DMS153 (cell line): Measurements from ENCODE around the gene TRIAP1.
"Not testable (repeated sequence)": the region's sequence is repeated elsewhere in the genome, so short reads cannot be mapped to it uniquely, and the experiment has no call there.

ENCODE experiments used
- DNase-seq: peaks from one replicate; lab custom pipeline; 2025; lab: John Stamatoyannopoulos, UW

TRIAP1 gene

DNA sequence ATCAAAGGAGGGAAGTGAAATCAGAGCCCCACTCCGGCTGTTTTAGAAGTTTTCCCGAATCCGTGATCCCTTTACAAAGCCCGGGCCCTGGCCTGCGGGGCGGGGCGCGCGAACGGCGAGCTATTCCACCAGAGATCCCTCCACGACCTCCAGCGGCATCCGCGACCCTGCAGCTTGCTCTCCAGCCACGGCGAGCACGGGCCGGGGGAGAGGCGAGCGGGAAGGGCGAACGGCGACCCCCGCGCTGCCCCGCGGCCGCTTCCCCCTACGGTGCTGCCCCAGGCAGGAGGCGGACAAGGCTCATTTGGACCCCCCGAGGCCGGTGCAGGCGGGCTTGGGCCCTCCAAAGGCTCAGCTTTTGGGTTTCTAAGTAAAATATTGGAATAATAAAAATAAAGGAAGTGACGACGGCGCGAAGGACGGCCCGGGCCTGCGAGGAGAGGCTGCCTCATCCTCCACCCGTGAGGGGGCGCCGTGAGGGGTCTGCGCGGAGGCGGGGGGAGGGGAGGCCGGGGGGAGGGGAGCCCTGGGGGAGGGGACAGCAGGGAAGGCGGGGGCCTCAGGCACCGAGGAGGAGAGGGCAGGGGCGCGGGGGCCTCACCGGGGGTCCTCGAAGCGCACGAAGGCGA, 22.8 kb upstream of the TRIAP1 start:
- no peak for DNase-seq

DNA sequence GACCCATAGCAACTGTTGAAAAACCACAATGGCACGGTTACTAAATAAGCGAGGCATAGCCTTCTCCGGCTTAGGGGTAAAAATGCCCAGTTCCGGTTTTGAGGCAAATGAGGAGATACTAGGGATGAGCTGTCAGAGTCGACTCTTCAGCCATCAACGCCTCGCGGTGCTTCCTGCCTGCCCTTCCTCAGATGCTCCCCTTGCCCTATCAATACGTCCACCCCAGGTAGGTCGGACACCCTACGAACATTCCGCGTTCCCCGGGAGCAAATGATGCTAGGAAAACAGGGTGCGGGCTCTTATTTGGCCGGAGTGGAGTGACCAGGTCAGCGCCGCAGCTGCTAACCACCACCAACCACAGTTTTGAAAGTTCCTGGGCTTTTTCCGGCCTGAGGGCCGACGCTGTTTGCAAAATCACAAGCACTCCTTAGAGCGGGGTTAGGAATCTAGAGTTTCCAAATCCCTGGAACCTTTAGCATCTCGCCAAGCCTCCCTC, 22.2 kb upstream of the TRIAP1 start:
- DNase-seq = no peak

DNA sequence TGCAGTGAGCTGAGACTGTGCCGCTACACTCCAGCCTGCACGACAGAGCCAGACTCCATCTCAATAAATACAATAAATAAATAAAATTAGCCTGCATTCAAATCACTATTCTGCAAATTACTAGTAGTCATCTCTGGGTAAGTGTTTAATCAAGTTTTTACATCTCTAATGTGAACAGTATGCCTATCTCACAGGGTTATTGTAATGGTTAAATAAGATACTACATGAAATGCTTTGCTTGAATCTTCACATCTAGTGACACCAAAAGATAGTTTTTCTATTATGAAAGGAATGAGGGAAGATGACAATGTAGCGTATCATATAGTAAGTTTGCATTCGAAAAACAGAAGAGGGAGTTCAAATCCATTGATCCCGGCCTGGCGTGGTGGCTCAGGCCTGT, 21.3 kb upstream of the TRIAP1 start:
- no peak for DNase-seq

DNA sequence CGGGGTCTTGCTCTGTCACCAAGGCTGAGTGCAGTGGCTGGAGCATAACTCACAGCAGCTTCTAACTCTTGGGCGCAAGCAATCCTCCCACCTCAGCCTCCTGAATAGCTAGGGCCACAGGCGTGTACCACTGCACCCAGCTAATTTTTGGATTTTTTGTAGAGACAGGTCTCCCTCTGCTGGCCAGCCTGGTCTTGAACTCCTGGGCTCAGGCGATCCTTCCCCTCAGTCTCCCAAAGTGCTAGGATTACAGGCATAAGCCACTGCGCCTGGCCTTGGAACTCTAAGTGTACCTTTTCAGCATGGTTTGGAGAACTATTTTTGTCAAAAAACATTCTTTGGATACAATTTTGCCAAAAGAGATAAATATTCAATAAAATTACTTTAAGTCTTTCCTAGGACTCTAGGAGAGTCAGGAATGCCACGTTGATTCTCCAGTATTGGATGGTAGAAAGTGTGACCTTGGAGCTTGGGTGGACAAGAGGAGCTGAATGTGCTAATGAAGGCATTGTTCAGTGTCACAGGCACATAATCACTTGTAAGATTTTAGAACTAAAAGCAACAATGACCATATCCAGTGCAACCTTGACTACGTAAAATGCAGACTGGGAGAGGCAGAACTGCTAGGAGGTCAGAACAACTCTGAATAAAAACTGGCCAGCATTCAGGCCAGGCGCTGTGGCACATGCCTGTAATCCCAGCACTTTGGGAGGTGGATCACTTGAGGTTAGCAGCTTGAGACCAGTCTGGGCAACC, 20.6 kb upstream of the TRIAP1 start:
- no peak for DNase-seq

DNA sequence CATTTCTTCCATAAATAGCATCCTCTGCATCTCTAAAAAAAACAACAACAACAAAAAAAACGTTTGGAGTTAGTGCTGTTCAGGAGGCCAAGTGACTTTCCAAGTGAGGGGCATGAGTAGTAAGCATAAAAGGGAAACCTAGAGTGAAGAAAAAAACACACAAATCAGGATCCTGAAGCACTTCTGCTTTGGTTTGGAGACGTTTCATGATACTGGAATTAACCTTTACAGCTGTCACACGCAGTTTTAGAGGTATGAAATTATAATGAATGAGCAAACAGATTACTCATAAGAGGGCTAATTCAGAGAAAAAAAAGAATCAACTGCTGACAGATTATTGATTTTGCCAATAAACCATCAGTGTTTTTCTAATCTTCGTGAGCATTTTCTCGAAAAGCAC, 19.6 kb upstream of the TRIAP1 start:
- no peak for DNase-seq

DNA sequence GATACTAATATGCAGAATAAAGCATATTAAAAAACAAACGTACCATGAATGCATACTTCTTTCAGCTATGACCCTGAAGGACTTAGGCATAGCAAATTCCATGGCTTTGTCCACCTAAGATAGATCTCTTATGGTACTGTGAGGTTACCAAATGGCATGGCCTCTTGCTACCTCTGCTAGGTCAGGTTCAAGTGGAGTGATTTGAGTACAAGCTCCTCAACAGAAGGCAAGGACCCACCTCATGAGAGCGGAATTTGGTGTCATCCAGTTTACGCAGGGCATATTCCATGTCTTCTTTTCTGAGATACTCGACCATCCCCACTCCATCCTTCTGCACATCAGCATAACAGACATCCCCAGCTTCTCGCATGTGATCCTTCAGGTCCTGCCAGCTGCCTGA, 17.5 kb upstream of the TRIAP1 start:
- no peak for DNase-seq

DNA sequence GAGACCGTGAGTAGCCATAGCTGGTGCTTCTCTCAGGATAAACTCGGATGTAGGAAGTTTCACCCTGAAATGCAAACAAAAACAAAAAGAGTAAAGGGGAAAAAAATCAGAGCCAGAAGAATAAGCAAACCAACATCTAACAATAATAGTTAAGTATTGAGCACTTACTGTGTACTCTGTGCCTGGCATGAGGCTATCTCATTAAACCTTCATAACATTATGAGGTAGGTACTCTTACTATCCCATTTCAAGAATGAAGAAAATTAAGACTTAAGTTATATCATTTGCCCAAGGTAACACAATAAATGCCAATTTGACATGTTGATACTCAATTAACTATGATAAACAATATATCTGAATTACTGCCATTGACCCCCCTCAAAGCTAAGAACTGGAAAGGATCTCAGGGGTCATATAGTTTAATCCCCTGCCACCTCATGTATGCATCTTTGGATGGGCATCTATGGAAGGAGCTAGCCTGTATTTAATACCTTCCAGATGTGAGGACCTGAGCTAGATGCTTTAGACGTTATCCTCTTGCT, 16.0 kb upstream of the TRIAP1 start:
- no peak for DNase-seq

DNA sequence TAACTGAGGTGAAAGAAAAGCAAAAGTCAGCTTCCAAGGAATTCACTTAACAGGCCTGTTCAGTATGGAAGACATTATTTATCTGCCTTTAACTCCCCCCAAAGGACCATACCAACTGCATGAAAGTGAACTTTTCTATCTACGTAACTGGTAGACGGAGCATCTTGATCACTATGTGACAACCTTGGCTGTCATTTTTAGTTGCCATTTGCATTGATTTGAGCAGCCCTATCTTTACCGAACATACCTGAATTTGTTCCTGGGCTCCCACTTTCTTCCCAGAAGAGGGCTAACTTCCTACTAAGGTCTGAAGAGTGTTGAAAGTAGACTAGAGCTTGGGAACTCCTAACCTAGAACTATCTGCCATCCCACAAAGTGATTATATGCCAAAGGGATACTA, 14.0 kb upstream of the TRIAP1 start:
- DNase-seq = no peak

DNA sequence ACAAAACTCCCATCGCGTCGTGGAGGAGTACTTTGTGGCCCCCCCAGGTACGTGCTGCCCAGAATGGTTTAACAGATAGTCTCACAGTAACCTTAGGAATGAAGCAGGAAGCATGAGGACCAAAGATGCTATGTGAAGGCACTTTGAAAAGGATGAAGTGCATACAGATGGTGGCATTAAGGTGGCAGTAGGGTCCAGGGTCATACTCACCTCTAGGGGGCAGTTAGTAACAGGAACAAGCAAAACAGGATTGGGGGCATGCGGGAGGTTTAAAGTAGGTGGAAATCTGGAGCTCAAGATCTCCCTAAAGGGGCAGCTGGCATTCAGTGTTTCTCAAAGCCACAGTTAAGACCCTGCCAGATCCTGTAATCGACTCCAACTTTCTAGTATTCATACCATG, 10.9 kb upstream of the TRIAP1 start:
- no peak for DNase-seq

DNA sequence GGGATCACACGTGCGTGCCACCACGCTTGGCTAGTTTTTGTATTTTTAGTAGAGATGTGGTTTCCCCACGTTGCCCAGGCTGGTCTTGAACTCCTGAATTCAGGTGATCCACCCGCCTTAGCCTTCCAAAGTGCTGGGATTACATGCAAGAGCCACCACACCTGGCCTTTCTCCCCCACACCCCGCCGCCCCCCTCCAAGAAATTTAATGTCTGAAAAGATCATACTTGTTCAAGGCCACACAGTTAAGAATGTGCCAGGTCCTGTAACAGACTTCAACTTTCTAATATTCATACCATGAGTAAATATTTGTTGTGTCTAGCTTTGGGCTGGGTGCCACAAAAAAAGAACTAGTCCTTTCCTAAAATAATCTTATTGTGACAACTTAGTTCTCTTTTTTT, 9.1 kb upstream of the TRIAP1 start:
- DNase-seq = no peak

DNA sequence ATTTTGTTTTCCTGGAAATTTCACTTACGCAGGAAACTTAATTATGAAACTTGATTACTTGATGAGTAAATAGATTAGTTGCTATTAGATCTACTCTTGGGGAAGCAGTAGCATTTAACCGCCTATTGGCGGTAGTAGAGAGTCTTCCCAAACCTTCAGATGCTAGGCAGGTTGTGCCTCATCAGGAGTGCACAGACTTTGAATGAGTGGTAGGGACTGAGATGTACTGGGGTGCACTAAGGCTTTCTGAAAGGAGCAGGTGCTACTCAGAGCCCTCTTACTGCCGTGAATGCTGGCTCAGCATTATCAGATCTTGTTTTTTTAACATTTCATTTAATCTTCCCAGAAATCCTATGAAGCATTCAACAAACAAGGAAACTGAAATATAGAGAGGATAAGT, 7.8 kb upstream of the TRIAP1 start:
- DNase-seq = no peak

DNA sequence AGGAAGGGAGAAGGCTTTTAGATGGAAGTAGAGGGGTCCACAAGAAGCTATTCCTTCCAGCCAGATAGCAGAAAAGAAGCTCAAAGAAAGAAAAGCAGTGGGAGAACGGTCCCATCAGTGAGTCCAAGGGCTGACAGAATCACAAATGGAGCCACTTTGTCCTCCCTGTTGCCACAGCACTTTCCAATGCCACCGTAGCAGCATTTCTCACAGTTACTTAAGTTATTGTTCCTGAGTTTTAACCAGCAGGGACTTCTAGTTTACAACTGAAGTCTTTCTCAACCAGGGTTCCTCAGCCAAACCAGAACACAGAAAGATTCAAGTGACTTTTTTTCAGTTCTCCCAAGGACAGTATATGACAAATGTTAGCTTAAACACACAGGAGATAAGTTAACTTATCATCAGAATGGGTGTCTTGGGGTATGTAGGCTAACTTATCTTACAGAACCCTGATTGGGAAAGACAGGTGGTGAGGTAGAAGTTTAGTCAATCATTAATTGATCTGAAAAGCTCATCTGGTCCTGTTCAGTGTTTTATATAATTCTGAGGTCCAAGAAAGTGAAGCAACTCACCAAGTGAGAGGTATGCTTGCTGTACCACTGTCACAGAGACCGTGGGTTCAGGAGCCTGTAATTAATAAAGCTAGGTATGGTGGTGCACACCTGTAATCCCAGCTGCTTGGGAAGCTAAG, 7.0 kb upstream of the TRIAP1 start:
- no peak for DNase-seq

DNA sequence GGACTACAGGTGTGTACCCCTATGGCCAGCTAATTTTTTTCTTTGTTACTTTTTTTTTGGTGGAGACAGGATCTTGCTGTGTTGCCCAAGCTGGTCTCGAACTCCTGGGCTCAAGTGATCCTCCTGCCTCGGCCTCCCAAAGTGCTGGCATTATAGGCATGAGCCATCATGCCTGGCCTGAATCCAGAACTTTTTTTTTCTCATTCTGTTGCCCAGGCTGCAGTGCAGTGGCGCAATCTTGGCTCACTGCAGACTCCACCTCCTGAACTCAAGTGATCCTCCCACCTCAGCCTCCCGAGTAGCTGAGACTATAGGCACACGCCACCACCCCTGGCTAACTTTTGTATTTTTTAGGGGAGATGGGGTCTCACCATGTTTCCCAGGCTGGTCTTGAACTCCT, 6.3 kb upstream of the TRIAP1 start:
- not testable (repeated sequence) for DNase-seq

DNA sequence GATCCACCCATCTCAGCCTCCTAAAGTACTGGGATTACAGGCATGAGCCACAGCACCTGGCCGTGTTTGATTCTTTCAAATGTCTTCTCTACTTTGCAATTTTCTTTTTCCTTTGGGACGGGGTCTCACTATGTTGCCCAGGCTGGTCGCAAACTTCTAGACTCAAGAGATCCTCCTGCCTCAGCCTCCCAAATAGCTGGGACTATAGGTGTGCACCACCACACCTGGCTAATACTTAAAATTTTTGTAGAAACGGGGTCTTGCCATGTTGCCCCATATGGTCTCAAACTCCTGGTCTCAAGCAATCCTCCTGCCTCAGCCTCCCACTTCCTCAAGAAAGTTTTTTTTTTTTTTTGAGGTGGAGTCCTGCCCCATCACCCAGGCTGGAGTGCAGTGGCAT, 1.8 kb upstream of the TRIAP1 start:
- no peak for DNase-seq

DNA sequence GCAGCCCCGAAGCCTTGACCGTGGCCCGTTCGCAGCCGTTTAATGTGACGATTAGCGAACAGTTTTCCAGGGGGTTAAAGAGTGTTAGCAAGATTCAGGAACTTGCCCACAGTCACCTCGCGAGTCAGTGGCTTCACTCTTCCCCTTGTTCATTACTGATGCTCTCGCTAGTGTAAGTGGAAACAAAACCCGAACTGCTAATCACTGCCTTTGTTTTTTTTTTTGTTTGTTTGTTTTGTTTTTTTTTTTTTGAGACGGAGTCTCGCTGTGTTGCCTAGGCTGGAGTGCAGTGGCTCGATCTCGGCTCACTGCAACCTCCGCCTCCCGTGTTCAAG, 627 bp upstream of the TRIAP1 start:
- not testable (repeated sequence) for DNase-seq

DNA sequence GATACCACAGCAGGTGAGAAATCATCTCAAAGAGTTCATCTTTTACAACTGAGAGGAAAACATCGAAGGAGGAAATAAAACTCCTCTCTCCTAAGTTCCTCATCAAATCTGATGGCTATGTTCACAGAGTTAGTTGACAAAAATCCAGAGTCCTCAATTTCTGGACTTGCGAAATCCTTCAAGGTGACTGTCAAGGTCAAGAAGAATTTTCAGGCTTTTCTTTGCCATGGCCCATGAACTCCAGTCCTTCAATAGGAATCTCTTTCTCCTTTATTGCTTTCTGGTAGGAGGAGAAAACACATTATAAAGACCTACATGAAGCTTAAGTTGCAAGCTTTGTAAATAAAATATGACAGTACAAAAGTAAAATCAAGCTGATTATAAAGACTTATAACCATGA, 1.5 kb downstream of the TRIAP1 start:
- DNase-seq = no peak

DNA sequence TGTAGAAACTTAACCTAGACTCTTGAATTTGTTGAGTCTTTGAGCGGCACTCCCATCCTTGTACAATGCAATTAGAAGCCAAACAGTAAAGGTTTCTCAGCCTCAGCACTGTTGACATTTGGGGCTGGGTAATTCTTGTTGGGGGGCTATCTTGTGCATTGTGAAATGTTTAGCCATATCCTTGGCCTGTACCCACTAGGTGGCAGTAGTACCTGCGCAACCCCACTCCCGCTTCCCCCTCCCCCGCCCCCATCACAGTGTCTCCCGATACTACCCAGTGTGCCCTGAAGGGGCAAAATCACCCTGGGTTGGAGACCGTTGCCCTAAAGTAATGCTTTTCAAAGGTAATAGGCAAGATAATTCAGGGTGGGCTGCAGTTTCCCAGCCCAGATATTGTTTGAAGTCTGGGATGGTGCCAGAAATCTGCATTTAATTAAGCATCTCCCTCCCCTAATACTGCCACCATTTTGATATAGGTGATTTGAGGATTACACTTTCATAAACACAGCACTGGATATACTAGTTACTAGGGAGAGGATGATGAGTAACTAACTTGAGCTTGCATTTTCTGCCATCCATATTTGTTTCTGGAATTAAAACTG, 6.4 kb downstream of the TRIAP1 start:
- no peak for DNase-seq

DNA sequence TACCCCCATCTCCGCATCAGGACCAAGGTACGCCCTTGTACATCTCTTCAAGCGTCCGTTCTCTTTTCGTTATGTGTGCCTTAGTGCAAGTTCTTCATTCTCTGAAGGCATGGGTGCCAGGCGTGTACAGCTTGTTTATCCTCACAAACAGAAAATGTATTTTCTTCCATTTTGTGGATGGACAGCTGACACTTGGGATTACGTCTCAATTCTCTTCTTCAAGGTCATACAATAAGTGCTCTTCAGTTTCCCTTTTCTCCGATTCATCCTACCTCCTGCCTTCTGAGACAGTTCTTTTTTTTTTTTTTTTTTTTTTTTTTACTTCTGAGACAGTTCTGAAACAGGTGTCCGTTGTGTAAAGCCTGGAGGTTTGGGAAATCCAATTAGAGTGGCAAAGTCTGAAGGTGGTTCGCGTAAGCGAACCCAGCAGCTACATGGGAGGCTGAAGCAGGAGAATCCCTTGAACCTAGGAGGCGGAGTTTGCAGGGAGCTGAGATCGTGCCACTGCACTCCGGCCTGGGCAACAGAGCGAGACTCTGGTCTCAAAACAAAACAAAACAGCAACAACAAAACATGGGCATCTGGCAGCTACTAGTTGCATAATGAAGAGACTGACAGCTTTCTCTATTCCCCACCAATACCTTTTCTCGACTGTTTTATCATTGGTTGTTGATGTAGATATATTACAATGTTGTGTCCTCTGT, 7.5 kb downstream of the TRIAP1 start:
- DNase-seq = no peak

DNA sequence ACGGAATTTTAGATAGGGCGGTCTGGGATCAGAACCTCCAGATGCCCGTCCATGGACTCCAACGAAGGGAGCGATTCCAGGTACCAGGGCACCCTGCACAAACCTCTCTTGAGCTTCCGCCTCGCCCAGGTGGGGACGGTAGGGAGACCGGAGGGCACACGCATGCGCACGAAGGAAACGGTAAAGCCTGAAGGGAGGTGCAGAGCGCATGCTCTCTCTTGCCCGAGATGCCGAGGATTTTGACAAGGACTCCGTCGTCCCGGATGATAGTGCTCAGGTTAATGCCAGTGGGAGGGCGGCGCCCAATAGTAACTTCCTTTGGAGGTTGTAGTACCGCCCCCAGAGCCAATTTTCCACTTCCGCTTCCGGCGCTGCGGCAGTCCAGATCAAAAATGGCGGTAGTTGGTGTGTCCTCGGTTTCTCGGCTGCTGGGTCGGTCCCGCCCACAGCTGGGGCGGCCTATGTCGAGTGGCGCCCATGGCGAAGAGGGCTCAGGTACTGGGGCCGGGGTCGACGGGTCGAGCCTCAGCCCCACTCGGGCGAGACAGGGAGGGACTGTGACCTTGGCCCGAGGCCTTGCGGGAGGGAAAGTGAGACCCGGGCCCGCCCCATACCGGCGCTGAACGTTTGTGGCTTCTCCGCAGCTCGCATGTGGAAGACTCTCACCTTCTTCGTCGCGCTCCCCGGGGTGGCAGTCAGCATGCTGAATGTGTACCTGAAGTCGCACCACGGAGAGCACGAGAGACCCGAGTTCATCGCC, 8.3 kb downstream of the TRIAP1 start, which contains the start of gene COX6A1:
COX6A1 (plus strand) TSS at position 379 of the 760 bp plus-strand sequence; CDS start at position 393, 14 bp downstream.
- DNase-seq = peak; percentile 100

DNA sequence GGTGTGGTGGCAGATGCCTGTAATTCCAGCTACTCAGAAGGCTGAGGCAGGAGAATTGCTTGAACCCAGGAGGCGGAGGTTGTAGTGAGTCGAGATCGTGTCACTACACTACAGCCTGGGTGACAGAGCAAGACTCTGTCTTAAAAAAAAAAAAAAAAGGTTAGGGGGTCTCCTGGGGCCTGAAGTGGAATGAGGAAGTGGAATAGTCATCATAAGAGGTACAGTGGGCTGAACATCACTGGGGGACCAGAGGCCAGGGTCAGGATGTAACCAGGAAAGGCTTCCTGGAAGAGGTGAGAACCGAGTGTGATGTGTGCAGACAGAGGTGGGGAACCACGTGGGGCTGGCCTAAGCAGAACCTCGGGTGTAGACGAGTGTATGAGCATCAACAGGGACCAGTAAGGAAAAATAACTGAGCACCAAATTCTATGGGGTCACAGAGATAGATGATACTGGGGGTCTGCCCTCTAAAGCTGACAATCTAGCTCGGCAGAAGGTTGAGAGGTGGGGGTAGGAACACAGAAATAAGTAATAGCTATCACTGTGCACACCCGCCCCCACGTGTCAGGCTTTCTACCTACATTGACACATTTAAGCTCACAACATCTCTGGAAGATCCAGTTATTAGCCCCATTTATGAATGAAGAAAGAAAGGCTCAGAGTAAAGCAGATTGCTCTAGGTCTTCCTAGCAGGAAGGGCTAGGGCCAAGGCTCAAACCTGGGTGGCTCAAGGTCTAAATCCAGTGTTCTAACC, 13.2 kb downstream of the TRIAP1 start:
- no peak for DNase-seq
